Raji (cell line): ENCODE data around the gene KCNA2.
A peak's percentile ranks its signal among the peaks of the same experiment; 100 is the strongest.

Experiments
- POLR2A ChIP-seq: IDR thresholded peaks from 2 replicates; pipeline ENCODE4 v1.6.1; 2011; ENCODE audit warnings: low read depth, low read length, control low read depth; ENCODE audit not compliant: insufficient read depth

The KCNA2 gene

DNA sequence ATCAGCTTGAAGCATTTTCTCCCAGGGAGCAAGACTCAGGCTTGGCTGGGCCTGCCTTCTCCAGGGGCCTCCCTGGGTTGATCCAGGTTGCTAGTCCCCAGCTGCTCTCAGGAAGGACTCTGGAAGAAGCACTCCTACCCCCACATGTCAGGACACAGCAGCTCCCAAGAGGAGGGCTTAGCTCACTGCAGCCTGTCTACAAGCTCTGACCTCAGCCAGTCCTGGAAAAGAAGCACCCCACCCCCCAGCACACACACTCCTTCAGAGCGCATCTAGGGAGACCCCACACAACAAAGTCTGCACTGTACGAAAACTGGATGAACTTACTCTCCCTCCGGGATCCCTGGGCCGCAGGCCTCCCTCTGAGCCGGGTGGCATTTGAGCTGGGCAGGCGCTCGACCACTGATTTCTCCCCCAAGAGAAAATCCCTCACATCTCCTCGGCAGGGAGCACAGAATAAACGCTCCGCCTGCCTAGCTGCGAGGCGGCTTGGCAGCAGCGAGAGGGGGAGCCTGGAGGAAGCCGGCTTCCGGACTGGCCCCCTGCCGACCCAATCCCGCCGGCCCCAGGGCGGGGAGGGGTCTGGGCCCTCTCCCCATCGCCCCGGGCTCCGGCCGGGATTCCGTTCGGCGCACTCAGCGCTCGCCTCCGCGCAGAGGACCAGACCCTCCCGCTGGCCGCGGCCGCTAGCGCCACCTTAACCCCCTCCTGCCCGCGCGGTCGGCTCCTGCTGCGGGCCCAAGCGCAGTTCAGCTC, at the start of gene KCNA2:
KCNA2 (minus strand) TSS at position 458 of the 756 bp plus-strand sequence. CDS start 1,576 bp downstream, outside the sequence.
- TF ChIP-seq POLR2A = no peak

DNA sequence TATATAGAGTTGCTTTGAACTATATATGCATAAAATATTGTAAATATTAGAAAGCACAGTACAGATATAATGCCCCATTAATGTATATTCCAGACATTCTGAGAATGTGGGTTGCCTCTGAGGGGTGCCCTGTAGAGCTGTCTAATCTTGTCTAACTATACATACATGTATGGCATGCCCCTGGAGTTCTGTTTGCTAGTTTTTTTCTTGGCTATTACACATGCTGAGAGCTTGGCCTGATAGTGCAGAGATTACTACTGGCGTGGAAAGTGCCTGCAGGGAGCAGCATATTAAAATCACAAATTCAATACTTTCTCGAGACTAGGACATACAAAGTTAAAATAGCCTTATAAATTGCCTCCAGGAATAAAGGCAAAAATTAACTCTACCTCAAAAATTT, 44.5 kb upstream of the KCNA2 start:
- TF ChIP-seq POLR2A = no peak

DNA sequence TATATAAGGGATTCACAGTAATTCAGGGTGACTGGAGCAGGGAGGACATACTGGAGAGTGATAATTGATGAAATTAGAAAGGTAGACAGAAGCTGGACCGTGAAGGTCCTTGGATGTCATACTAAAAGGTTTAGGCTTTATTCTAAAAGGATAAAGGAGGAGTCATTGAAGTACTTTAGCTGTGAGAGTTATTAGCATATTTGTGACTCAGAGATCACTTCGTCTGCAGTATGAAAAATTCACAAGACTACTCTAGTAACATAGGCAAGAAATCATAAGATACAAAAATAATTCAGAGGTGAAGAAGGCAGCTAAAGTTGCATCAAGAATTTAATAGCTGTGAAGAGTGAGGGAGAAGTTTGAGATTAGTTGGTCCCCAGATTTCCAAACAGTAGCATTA, 42.3 kb upstream of the KCNA2 start:
- no peak for TF ChIP-seq POLR2A

DNA sequence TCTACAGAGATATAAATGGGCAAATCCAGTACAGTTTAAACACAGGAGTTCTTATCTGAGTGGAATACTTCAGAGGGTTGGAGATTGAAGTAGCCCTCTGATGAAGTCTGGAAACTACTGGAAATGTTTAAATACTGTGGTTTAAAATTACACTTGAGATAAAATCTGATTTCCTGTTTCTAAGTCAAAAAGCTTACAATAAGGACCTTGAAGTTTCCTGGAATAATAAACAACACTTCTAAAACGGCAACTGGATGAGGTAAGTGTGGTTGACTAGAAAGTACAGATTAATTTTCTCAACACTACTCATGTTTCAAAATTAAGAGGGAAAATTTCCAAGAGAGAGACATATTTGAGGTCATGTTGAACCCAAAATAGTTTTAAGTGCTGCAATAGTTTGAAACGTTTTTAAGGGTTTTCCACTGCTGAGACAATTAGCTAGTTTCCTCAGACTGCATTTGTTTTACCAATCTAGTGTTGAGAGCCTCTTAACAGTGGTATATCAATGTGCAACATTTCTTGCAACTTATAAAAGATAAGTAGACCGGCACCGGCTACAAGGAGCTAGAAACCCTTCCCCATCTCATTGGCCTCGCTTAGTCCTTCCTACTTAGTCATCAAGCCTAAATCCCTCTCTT, 41.2 kb upstream of the KCNA2 start:
- no peak for TF ChIP-seq POLR2A

DNA sequence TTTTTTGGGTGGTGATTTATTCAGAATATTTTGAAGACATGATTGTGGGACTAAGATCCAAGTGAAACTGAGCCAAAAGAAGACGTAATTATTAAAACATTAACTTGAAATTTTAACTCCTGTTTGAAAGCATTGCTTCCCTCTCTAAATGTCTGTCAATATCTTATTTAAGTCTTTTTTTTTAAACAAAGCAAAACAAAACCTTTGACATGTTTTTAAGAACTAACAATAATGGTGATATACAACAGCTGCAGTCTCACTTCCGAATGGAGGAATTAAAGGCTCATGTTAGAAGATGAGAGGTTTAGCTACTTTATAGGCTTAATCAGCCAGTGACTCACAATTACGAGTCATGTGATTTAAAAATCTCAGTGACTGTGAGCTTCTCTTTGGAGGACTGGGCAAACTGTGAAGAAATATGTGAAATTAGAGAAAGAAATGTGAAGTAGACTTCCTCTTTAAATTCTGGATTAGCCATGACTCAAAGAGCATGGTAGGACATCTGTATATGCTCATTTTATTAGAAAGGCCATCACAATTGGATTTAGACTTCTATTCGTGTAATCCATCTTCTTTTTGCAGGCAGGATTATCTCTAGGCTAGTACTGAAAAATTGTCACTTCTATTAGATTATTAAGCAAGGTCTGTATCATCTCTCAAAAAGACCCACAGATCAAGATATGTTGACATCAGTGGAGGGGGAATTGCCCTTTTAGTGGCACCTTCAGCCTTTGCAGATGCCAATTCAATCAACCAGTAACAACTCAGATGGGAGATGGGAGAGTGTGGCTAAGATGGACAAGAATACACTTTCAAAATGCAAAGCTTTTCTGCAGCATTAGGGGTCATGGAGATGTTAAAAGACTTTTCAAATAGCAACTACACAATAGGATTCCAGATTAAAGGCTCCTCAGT, 39.9 kb upstream of the KCNA2 start:
- TF ChIP-seq POLR2A = no peak

DNA sequence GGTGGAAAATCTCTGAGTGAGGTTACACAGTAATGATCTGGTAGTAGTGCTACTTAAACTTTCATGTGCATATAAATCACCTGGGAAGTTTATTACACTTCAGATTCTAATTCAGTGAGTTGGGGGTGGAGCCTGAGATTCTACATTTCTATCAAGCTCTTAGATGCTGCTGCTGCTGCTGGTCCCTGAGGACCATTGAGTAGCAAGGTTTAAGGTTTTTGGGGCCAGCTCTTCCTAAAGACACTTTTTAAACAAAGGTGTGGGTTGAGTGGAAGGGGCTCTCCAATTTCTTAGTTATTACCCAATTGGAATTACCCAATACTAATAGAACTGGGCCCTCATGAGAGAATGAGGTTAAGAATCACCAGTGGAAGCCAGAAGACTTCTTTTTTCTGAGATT, 39.1 kb upstream of the KCNA2 start:
- no peak for TF ChIP-seq POLR2A

DNA sequence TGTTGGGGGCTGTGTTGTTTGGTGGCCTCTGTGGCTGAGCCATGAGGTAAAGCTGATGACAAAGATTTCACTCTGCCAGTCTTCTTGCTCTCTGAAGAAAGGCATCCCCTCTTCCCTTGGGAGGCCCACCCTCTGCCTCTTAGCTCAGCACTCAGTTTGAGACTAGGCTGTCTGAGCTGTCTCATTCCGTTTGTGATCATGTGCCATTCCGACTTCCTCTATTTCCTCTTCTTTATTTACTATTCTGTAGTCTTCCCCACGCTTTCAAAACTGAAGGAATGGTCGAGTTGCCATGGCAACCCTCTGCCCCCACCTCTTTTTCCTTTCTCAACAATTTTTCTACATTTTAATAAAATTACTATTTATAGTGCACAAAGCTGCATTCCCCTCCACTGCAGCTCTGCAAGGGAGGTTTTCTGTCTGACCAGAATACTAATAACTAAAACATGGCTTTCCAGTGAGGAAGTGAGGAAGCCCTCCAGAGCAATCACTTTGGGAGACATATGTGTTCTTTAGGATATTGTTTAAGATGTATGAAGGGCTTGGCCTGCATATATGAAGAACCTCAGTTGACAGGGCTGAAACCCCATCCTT, 37.8 kb upstream of the KCNA2 start:
- no peak for TF ChIP-seq POLR2A

DNA sequence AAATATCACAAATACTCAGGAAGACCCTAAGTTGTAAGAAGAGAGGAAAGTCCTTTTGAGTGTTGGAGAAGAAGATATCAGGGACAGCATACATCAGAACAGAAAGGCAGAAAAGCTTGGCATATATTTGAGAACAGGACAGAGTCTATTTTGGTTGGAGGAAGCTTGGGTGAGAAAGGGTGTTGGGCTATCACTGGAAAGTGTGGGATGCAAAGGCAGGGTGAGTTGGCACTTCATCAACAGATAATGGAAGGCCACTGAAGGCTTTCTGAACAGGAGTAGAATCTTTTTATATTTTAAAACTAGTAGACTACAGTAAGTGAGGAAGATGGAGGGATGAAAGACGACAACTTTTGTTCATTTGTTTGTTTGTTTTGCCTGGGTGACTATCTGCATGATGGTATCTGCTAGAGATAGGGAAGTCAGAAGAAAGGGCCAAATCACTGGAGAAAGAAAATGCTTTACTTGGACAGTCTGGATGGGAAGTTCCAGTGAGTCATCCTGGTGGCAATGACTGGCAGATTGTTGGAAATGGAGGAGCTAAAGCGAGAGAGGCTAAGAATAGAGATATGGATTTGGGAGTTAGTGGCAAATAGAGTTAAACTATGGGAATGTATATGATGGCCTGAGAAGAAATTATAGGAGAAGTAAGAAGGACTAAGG, 33.7 kb upstream of the KCNA2 start:
- TF ChIP-seq POLR2A = no peak

DNA sequence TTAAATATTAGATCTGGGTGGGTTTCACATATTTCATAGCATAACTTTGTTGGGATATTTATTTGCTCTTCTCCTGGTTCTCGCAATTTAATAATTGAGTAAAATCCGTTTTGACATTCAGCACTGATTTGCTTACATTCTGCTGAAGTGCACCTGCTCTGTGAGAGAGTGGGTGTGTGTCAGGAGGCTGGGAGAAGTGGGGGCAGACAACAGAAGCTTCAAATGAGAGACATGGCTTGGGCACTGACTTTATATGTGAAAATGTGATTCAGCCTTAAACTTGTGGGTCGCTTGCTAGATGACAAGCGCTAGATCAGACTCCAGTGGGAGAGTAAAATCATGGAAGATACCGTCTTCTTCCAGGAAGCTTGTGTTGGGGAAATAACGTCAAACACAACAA, 32.4 kb upstream of the KCNA2 start:
- TF ChIP-seq POLR2A = no peak

DNA sequence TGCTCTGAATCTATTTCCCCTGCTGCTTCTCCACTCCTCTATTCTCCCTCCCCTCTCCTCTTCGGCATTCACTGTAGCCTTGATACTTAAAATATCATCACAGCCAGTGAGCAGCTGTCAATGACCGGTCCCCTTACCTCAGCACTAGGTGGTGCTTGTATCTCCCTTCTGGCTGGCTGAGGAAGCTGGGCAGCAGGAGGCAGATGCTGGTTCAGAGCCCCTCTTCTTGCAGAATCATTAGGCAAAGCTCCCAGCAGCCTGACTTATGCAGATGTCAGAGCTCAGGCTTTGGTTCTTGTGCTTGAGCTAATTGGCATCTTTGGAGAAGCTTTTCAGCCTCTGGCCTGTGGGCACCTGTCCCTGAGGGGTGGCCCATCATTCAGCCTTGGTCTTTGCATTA, 31.9 kb upstream of the KCNA2 start:
- no peak for TF ChIP-seq POLR2A

DNA sequence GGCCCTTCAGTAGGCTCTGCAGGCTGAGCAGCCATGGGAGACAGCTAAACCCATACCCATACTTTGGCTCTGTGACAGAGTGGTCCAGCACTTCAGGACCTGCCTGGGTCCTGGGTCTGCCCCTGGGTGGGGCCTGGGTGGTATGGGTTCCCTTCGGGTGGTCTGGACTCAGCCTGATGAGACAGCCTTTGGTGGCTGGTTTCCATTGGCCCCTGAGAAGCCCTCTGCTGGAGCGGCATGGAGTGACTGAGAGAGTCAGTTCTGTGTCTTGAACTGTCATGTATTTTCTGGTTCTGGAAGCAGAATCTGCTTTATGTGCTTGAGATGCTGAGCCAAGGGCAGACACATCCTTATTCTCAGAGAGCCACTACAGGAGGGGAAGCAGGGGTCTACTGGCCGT, 31.3 kb upstream of the KCNA2 start:
- no peak for TF ChIP-seq POLR2A

DNA sequence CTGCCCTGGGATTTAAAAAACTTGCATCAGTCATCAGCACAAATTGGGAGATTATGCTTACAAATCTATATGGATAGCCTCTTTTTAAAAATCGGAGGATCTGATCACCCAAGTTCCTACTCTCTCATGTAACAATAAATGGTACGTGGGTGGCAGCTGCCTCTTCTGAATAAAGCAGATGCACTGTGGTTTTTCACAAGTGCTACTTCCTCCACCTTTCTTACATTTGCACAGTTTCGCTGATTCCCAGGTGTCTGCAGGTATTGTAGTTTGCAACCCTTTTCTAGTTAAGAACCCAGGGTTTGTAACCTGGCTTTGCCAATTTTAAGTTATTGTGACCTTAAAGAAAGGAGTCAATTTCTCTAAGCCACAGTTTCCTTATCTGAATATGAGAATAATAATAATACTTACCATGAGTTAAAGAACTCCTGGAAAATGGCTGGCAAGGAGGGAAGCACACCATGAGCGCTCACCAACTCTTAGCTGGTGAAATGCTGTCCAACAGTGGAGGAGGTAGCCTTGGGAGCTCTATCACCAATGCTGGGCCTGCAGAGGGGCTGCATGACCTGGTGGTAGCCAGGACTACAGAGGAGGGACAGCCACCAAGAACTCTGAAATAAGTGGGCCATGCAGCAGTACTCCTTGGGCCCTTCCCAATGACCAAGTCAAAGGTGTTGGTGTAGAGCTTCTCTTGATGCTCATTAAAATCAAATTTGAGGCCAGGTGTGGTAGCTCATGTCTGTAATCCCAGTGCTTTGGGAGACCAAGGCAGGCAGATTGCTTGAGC, 30.2 kb upstream of the KCNA2 start:
- peak; percentile 50; the same call in 1 of the 2 replicates for TF ChIP-seq POLR2A

DNA sequence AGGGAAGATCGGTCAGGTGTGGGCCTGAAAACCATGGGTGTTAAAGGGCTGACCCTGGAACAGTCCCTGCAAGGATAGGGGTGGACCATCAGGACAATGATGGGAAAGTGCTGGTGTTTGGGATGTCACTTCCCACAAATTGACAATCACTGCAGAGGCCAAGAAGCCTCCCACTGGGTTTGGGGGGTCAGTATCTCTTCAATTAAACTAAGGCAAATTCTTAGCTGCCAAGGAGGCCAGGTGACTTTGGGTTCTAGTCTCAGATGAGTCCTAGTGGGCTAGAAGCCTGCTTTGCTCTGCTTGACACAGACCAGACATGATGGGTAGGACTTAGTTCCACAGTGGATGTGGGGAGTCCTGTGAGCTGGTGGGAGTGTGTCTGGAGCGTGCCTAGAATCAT, 29.3 kb upstream of the KCNA2 start:
- no peak for TF ChIP-seq POLR2A
